OCI-LY1 (cell line): Measurements from ENCODE around the gene NCAPG.

ENCODE experiments used
- H2AFZ ChIP-seq: fragments of 200-600 bp; sonication (generic), shearing (Covaris generic); 2 replicates; pipeline ENCODE4 v1.6.0; 2014; ENCODE audit warnings: antibody characterized with exemption, mild to moderate bottlenecking, low read length
- H3F3A ChIP-seq: fragments of 200-600 bp; sonication (generic), shearing (Covaris generic); 2 replicates; pipeline ENCODE4 v1.6.0; 2014; ENCODE audit warnings: mild to moderate bottlenecking, antibody characterized with exemption, low read length, moderate library complexity; ENCODE audit not compliant: insufficient read depth
- H3K27ac ChIP-seq: fragments of 200-600 bp; sonication (generic); 2 replicates; pipeline ENCODE4 v1.5.1; 2014; ENCODE audit warnings: low read length, mixed run types, mild to moderate bottlenecking, low read depth; ENCODE audit not compliant: poor library complexity, severe bottlenecking
- H3K27me3 ChIP-seq: fragments of 200-600 bp; sonication (generic); 2 replicates; pipeline ENCODE4 v1.6.0; 2014; ENCODE audit warnings: antibody characterized with exemption, mild to moderate bottlenecking, low read length, moderate library complexity; ENCODE audit not compliant: insufficient read depth
- H3K36me3 ChIP-seq: fragments of 200-600 bp; sonication (generic); 2 replicates; pipeline ENCODE4 v1.6.1; 2014; ENCODE audit warnings: mild to moderate bottlenecking, antibody characterized with exemption, low read length, moderate library complexity, mixed read lengths; ENCODE audit not compliant: insufficient read depth
- H3K4me1 ChIP-seq: fragments of 200-600 bp; sonication (generic); 2 replicates; pipeline ENCODE4 v1.5.1; 2014; ENCODE audit warnings: mild to moderate bottlenecking, low read length, moderate library complexity; ENCODE audit not compliant: insufficient read depth, severe bottlenecking
- H3K4me2 ChIP-seq: fragments of 200-600 bp; sonication (generic), shearing (Covaris generic); 2 replicates; pipeline ENCODE4 v1.6.1; 2014; ENCODE audit warnings: low read length
- H3K4me3 ChIP-seq: fragments of 200-600 bp; sonication (generic); 2 replicates; pipeline ENCODE4 v1.5.1; 2014; ENCODE audit warnings: low read length, low read depth, mild to moderate bottlenecking, mixed read lengths; ENCODE audit not compliant: poor library complexity, severe bottlenecking
- H3K79me2 ChIP-seq: fragments of 200-600 bp; shearing (Covaris generic); 2 replicates; pipeline ENCODE4 v1.6.1; 2016; ENCODE audit warnings: mixed run types, low read length, mixed read lengths; ENCODE audit not compliant: insufficient read depth
- H3K9ac ChIP-seq: fragments of 200-600 bp; sonication (generic), shearing (Covaris generic); 2 replicates; pipeline ENCODE4 v1.6.1; 2014; ENCODE audit warnings: mild to moderate bottlenecking, low read length, mixed read lengths
- H3K9me2 ChIP-seq: fragments of 200-600 bp; sonication (generic), shearing (Covaris generic); 2 replicates; pipeline ENCODE4 v1.6.1; 2014; ENCODE audit warnings: low read depth, mild to moderate bottlenecking, low read length, mixed read lengths
- H3K9me3 ChIP-seq: fragments of 200-600 bp; shearing (Covaris generic); 2 replicates; pipeline ENCODE4 v1.6.1; 2014; ENCODE audit warnings: low read length, mixed read lengths
- H4K20me1 ChIP-seq: fragments of 200-600 bp; sonication (generic), shearing (Covaris generic); 2 replicates; pipeline ENCODE4 v1.6.0; 2016; ENCODE audit warnings: mild to moderate bottlenecking, low read length; ENCODE audit not compliant: insufficient read depth
- CTCF ChIP-seq: fragments of 200-600 bp; sonication (generic), shearing (Covaris generic); IDR thresholded peaks from 2 replicates; pipeline ENCODE4 v1.5.1; 2017; ENCODE audit warnings: mild to moderate bottlenecking, antibody characterized with exemption, low read length, moderate library complexity, mixed read lengths
- EZH2 ChIP-seq: fragments of 200-600 bp; sonication (generic), shearing (Covaris generic); IDR thresholded peaks from 2 replicates; pipeline ENCODE4 v1.8.0; 2017; ENCODE audit warnings: borderline replicate concordance, mixed run types, mild to moderate bottlenecking, antibody characterized with exemption, low read length, moderate library complexity, mixed read lengths

NCAPG gene

DNA sequence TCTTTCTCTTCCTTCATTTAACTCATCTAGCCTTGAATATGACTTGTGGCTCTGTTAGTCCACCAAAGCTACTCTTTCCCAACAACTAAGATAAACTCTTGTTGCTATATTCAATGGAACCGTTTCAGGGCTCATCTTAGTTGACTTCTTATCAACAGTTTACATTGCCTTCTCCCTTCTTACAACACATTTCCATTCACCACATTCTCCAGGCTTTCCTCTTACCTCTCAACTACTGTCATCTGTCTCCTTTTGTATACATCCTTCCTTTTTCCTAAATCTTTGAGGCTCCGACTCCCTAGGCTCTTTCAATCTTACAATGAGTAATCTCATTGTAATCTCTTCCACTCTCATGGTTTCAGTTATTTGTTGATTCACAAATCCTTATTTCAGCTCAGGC is 58.5 kb downstream of the NCAPG start:
- H3K4me3 ChIP-seq = no peak overlapping the region
- TF ChIP-seq EZH2 (no peak), CTCF (no peak)
- H3K27ac ChIP-seq = no peak overlapping the region
- no peak overlapping the region for H3K9ac ChIP-seq
- no peaks in the 10 kb centered on the region for H3K9me3 ChIP-seq
- H3K27me3 ChIP-seq = no peaks in the 10 kb centered on the region
- no peaks in the 10 kb centered on the region for H3K36me3 ChIP-seq
- H3K9me2 ChIP-seq = no peaks in the 10 kb centered on the region
- no peaks in the 10 kb centered on the region for H3K4me1 ChIP-seq
- no peaks in the 10 kb centered on the region for H3K79me2 ChIP-seq
- H4K20me1 ChIP-seq = no peaks in the 10 kb centered on the region
- H3K4me2 ChIP-seq = no peak overlapping the region
- no peak overlapping the region for H2AFZ ChIP-seq
- no peaks in the 10 kb centered on the region for H3F3A ChIP-seq

DNA sequence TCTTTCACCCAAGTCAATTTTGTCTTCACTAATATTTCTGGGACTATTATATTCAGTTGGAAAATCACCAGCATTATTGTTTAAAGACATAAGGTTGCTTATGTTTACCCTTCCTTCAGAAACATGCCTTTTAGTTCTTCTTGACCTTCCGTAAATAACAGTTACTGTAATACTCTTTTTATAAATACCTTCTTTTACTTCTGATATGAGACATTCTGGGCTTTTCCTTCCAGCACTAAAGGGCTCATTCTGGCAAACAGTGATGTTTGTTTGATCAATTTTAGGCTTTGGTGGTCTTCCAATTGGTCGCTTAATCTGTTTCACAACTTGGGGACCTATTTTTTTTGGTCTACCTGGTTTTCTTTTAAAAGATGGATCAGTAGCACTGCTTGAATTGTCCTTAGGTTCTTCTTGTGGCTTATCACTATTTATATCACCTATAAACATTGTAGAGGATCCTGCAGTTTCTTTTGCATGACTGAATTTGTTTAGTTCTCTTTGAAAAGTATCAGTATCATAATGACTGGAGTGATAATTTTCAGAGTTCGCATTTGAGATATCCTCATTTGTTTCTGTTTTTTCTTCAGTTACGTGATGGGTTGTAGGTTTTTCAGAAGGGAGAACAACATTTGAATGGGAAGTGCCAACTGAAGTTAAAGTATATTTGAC is 64.8 kb downstream of the NCAPG start:
- no peaks in the 10 kb centered on the region for H3K9me2 ChIP-seq
- TF ChIP-seq CTCF = no peak
- TF ChIP-seq EZH2 = no peak
- H3K9ac ChIP-seq = no peak overlapping the region
- no peaks in the 10 kb centered on the region for H3K9me3 ChIP-seq
- no peaks in the 10 kb centered on the region for H3K27me3 ChIP-seq
- no peak overlapping the region for H3K27ac ChIP-seq
- H3K4me3 ChIP-seq = no peak overlapping the region
- no peaks in the 10 kb centered on the region for H3K4me1 ChIP-seq
- H4K20me1 ChIP-seq = no peaks in the 10 kb centered on the region
- H3K36me3 ChIP-seq = no peaks in the 10 kb centered on the region
- H3K79me2 ChIP-seq = no peaks in the 10 kb centered on the region
- H3F3A ChIP-seq = no peaks in the 10 kb centered on the region
- no peak overlapping the region for H3K4me2 ChIP-seq
- H2AFZ ChIP-seq = no peak overlapping the region

GRCh38 chr4:17876943-17877342 is 66.2 kb downstream of the NCAPG start:
- Histone ChIP-seq H3K4me1 (no peaks in the 10 kb centered on the region), H3K4me2 (no peak overlapping the region), H3F3A (no peaks in the 10 kb centered on the region), H3K36me3 (no peaks in the 10 kb centered on the region), H3K27ac (no peak overlapping the region), H3K79me2 (no peaks in the 10 kb centered on the region), H3K27me3 (no peaks in the 10 kb centered on the region), H3K9me2 (no peaks in the 10 kb centered on the region), H3K9me3 (no peaks in the 10 kb centered on the region), H2AFZ (no peak overlapping the region), H4K20me1 (no peaks in the 10 kb centered on the region), H3K9ac (no peak overlapping the region), H3K4me3 (no peak overlapping the region)
- TF ChIP-seq EZH2 (no peak), CTCF (no peak)
